Measurements from ENCODE around the gene KCNQ4. TPM values are rescaled to one million over a fixed set of nuclear protein-coding genes. Genes with fewer than 3 reads are reported as not detected.
A peak's percentile ranks its signal among the peaks of the same experiment; 100 is the strongest.

The KCNQ4 gene
- polyA plus RNA-seq, 2 of the 4 experiments (the other 2 are of a cell fraction): 0.08 to 0.17 TPM

GRCh38 chr1:40849801-40850592 is 66.4 kb downstream of the KCNQ4 start (continued):
- TF ChIP-seq RCOR1 (IDR thresholded peaks at IDR 0.05; ENCODE audit: low read depth, low read length) (no peak), SMC3 (IDR thresholded peaks at IDR 0.05) (peak; percentile 71), PBX3 (IDR thresholded peaks at IDR 0.05) (no peak), HEYL (CRISPR knock-in tag; IDR thresholded peaks at IDR 0.05) (no peak), KDM5A (IDR thresholded peaks at IDR 0.05) (no peak), BCL3 (IDR thresholded peaks at IDR 0.05) (no peak), ZSCAN20 (CRISPR knock-in tag; IDR thresholded peaks at IDR 0.05) (no peak)

- Histone ChIP-seq H3K9me3 (no peaks in the 10 kb centered on the region), H3K27ac (no peak overlapping the region), H3K4me2 (no peak overlapping the region), H3K4me1 (peaks cover 13% of the 10 kb centered on the region; the same call in 2 of the 3 replicates), H3K4me3 (no peak overlapping the region)
- no peak for DNase-seq (ENCODE audit: low read depth in 1 of 2, low spot score in 1 of 2)
- TF ChIP-seq CTCF (IDR thresholded peaks at IDR 0.05) (no peak), RNF2 (IDR thresholded peaks at IDR 0.05; ENCODE audit: borderline replicate concordance, low read depth) (no peak), TP53 (CRISPR knock-in tag; IDR thresholded peaks at IDR 0.05) (no peak), KDM1A (IDR thresholded peaks at IDR 0.05; ENCODE audit: low read depth) (no peak), HES2 (IDR thresholded peaks at IDR 0.05) (no peak)
- ATAC-seq: no peak
- ChIA-PET POLR2A (interaction anchor here (5.4 kb wide), 1 partner anchor 10 kb away, joined by 35 read pairs; the partner anchor contains the start of gene CITED4), CTCF (interaction anchor here (1.0 to 12.9 kb wide), 8 partner anchors 9 to 708 kb away, joined by 3 to 352 read pairs (median 14); partner anchors contain the start of gene CITED4)
- 89% methylated on average over 6 of the region's 6 CpGs for WGBS (ENCODE audit: missing lambda C conversion rate)
- FAIRE-seq: no peak
Observed at GRCh38 chr1:40851643-40852042, 68.1 kb downstream of the KCNQ4 start.

- WGBS (ENCODE audit: missing lambda C conversion rate): 71% methylated on average over 13 of the region's 13 CpGs
- Histone ChIP-seq H3K4me2 (no peak overlapping the region), H3K4me1 (peaks cover 13% of the 10 kb centered on the region; the same call in 2 of the 3 replicates), H3K27ac (no peak overlapping the region), H3K4me3 (no peak overlapping the region), H3K9me3 (no peaks in the 10 kb centered on the region)
- TF ChIP-seq FOSB (CRISPR knock-in tag; IDR thresholded peaks at IDR 0.05): no peak
- TF ChIP-seq MAFK (IDR thresholded peaks at IDR 0.05; ENCODE audit: partially characterized antibody): peak; percentile 94
- no peak for FAIRE-seq
- ChIA-PET CTCF (interaction anchor here (0.9 to 12.9 kb wide), 11 partner anchors 9 to 184 kb away, joined by 3 to 352 read pairs (median 3); partner anchors contain the start of genes CITED4 and CTPS1), POLR2A (interaction anchor here (0.5 to 5.4 kb wide), 3 partner anchors 9 to 96 kb away, joined by 3 to 35 read pairs (median 3); partner anchors contain the start of gene CITED4)
- ATAC-seq: no peak
- no peak for DNase-seq (ENCODE audit: low read depth in 1 of 2, low spot score in 1 of 2)
Observed at GRCh38 chr1:40853113-40853884, 69.7 kb downstream of the KCNQ4 start.
